Progenitor cell of endocrine pancreas (in vitro differentiated cells): ENCODE measurements around the gene SCLT1. TPM values are rescaled to one million over a fixed set of nuclear protein-coding genes. Genes with fewer than 3 reads are reported as not detected.

Source experiments
- DNase-seq: peaks from one replicate; pipeline ENCODE4 v3.0.0; 2021; ENCODE audit warnings: low spot score; ENCODE audit not compliant: unreplicated experiment
- H3K27ac Mint-ChIP-seq: 2 replicates; pipeline ENCODE4 v1.8.0; 2021; ENCODE audit warnings: mild to moderate bottlenecking, moderate library complexity, mixed read lengths
- H3K27me3 Mint-ChIP-seq: 2 replicates; pipeline ENCODE4 v1.8.0; 2021; ENCODE audit warnings: mixed read lengths
- H3K36me3 Mint-ChIP-seq: 2 replicates; pipeline ENCODE4 v1.8.0; 2022; ENCODE audit warnings: mixed read lengths; ENCODE audit not compliant: insufficient read depth
- H3K4me1 Mint-ChIP-seq: 2 replicates; pipeline ENCODE4 v1.8.0; 2021; ENCODE audit warnings: low read depth, mixed read lengths
- H3K4me3 Mint-ChIP-seq: 2 replicates; pipeline ENCODE4 v1.8.0; 2021; ENCODE audit warnings: low read depth, mild to moderate bottlenecking, moderate library complexity, mixed read lengths
- H3K9me3 Mint-ChIP-seq: 2 replicates; pipeline ENCODE4 v1.8.0; 2021; ENCODE audit warnings: low read depth, mixed read lengths
- CTCF ChIP-seq: fragments of 200-600 bp; sonication (generic); IDR thresholded peaks from one replicate; pipeline ENCODE4 v1.5.0; 2021; ENCODE audit warnings: antibody characterized with exemption, mild to moderate bottlenecking; ENCODE audit not compliant: unreplicated experiment
- total RNA-seq: library from RNA; stranded (reverse); gene quantifications from 2 replicates; pipeline ENCODE4 v1.2.1, GENCODE V29; 2021

The SCLT1 gene
- total RNA-seq, 1 donor from 2014 or later: 16.1 TPM

GRCh38 chr4:128980816-128981326 lies 112.5 kb downstream of the SCLT1 start:
- Mint-ChIP-seq H3K9me3 (no peaks in the 10 kb centered on the region), H3K27ac (no peak overlapping the region), H3K4me1 (no peaks in the 10 kb centered on the region), H3K27me3 (no peaks in the 10 kb centered on the region), H3K4me3 (no peak overlapping the region), H3K36me3 (no peaks in the 10 kb centered on the region)
- no peak for TF ChIP-seq CTCF
- DNase-seq: no peak

- no peaks in the 10 kb centered on the region for H3K9me3 Mint-ChIP-seq
- no peak for DNase-seq
- no peak overlapping the region for H3K27ac Mint-ChIP-seq
- no peak overlapping the region for H3K4me3 Mint-ChIP-seq
- no peaks in the 10 kb centered on the region for H3K4me1 Mint-ChIP-seq
- H3K36me3 Mint-ChIP-seq: no peaks in the 10 kb centered on the region
- H3K27me3 Mint-ChIP-seq: no peaks in the 10 kb centered on the region
- TF ChIP-seq CTCF: no peak
These were observed 113.4 kb downstream of the SCLT1 start for GRCh38 chr4:128979934-128980333.

- H3K9me3 Mint-ChIP-seq: no peaks in the 10 kb centered on the region
- no peak for DNase-seq
- H3K36me3 Mint-ChIP-seq: no peaks in the 10 kb centered on the region
- no peak overlapping the region for H3K27ac Mint-ChIP-seq
- H3K27me3 Mint-ChIP-seq: no peaks in the 10 kb centered on the region
- no peaks in the 10 kb centered on the region for H3K4me1 Mint-ChIP-seq
- H3K4me3 Mint-ChIP-seq: no peak overlapping the region
- no peak for TF ChIP-seq CTCF
These were observed 114.4 kb downstream of the SCLT1 start for GRCh38 chr4:128978985-128979384.

- no peak for DNase-seq
- no peak for TF ChIP-seq CTCF
- no peaks in the 10 kb centered on the region for H3K9me3 Mint-ChIP-seq
- no peak overlapping the region for H3K27ac Mint-ChIP-seq
- no peaks in the 10 kb centered on the region for H3K27me3 Mint-ChIP-seq
- no peaks in the 10 kb centered on the region for H3K4me1 Mint-ChIP-seq
- no peaks in the 10 kb centered on the region for H3K36me3 Mint-ChIP-seq
- H3K4me3 Mint-ChIP-seq: no peak overlapping the region
These were observed 119.2 kb downstream of the SCLT1 start for GRCh38 chr4:128974136-128974581.

- Mint-ChIP-seq H3K27ac (no peak overlapping the region), H3K4me1 (no peaks in the 10 kb centered on the region), H3K9me3 (no peaks in the 10 kb centered on the region), H3K36me3 (no peaks in the 10 kb centered on the region), H3K27me3 (no peaks in the 10 kb centered on the region), H3K4me3 (no peak overlapping the region)
- TF ChIP-seq CTCF: no peak
- DNase-seq: no peak
These were observed 120.0 kb downstream of the SCLT1 start for GRCh38 chr4:128973384-128973783.
